ENCODE data around the gene PQBP1.

GRCh38 chrX:48937054-48937907 is 39.6 kb downstream of the PQBP1 start:
- TF ChIP-seq E2F1 (CRISPR knock-in tag; IDR thresholded peaks at IDR 0.05): no peak
- no peak for TF ChIP-seq EED (CRISPR knock-in tag; IDR thresholded peaks at IDR 0.05)
- TF ChIP-seq FIP1L1 (IDR thresholded peaks at IDR 0.05; ENCODE audit: borderline replicate concordance, insufficient read depth, low read depth, low read length): no peak
- TF ChIP-seq CHD2 (IDR thresholded peaks at IDR 0.05; ENCODE audit: low read depth, low read length): no peak
- no peak for TF ChIP-seq ZNF232 (CRISPR knock-in tag; IDR thresholded peaks at IDR 0.05; ENCODE audit: borderline replicate concordance)
- TF ChIP-seq ZNF788 (CRISPR knock-in tag; IDR thresholded peaks at IDR 0.05; ENCODE audit: borderline replicate concordance): no peak
- TF ChIP-seq FOXM1 (CRISPR knock-in tag; IDR thresholded peaks at IDR 0.05): no peak
- TF ChIP-seq POLR2AphosphoS2 (IDR thresholded peaks at IDR 0.05; ENCODE audit: low read depth, low read length): no peak
- no peak for TF ChIP-seq MXI1 (IDR thresholded peaks at IDR 0.05; ENCODE audit: borderline replicate concordance, low read depth, low read length)
- TF ChIP-seq NCOR1 (IDR thresholded peaks at IDR 0.05; ENCODE audit: borderline replicate concordance, low read length): no peak
